Stimulated activated CD8-positive, alpha-beta memory T cell treated with anti-CD3 and anti-CD28 coated beads, Interleukin-15, amount 100 ng/mL, for 48 hours (primary cell): Measurements from ENCODE around the gene KLHL35.

Experiments used
- DNase-seq, 2 donors: peaks; one replicate each; pipeline ENCODE4 v3.0.0-alpha.2; 2020; ENCODE audit warnings: low read depth in 2 of 2

Gene KLHL35

GRCh38 chr11:75432911-75433321, at the start of gene KLHL35:
Gene KLHL35 (minus strand): TSS chr11:75433203. CDS start chr11:75430629, 2,574 bp downstream.
- DNase-seq, result no peak

GRCh38 chr11:75481922-75482606, 49.1 kb upstream of the KLHL35 start:
- DNase-seq, result no peak

GRCh38 chr11:75481223-75481921, 48.4 kb upstream of the KLHL35 start:
- DNase-seq, result no peak

- no peak for DNase-seq
Observed at GRCh38 chr11:75480185-75481175, 47.5 kb upstream of the KLHL35 start.

GRCh38 chr11:75479597-75480145, 46.7 kb upstream of the KLHL35 start:
- no peak for DNase-seq

- no peak for DNase-seq
Observed at GRCh38 chr11:75478783-75479596, 46.0 kb upstream of the KLHL35 start.

GRCh38 chr11:75477614-75477935, 44.6 kb upstream of the KLHL35 start:
- DNase-seq, result no peak

GRCh38 chr11:75476739-75477613, 44.0 kb upstream of the KLHL35 start:
- no peak for DNase-seq

- peak; percentile 16 to 25 for DNase-seq
Observed at GRCh38 chr11:75475767-75476650, 43.0 kb upstream of the KLHL35 start.

- DNase-seq, result peak; percentile 43 to 57
Observed at GRCh38 chr11:75474878-75475766, 42.1 kb upstream of the KLHL35 start.

GRCh38 chr11:75474240-75474639, 41.2 kb upstream of the KLHL35 start:
- DNase-seq, result no peak

- DNase-seq, result no peak
Observed at GRCh38 chr11:75473684-75474083, 40.7 kb upstream of the KLHL35 start.

- no peak for DNase-seq
Observed at GRCh38 chr11:75472081-75472732, 39.2 kb upstream of the KLHL35 start.

GRCh38 chr11:75471176-75471973, 38.4 kb upstream of the KLHL35 start:
- DNase-seq, result no peak

GRCh38 chr11:75470476-75471080, 37.6 kb upstream of the KLHL35 start:
- DNase-seq, result no peak

GRCh38 chr11:75469785-75470405, 36.9 kb upstream of the KLHL35 start:
- no peak for DNase-seq
